ENCODE measurements around the gene NDEL1. TPM values are rescaled to one million over a fixed set of nuclear protein-coding genes. Genes with fewer than 3 reads are reported as not detected.

NDEL1 gene
- total and polyA plus RNA-seq, 8 donors: 14.4 to 28.8 (median 21.0) TPM

DNA sequence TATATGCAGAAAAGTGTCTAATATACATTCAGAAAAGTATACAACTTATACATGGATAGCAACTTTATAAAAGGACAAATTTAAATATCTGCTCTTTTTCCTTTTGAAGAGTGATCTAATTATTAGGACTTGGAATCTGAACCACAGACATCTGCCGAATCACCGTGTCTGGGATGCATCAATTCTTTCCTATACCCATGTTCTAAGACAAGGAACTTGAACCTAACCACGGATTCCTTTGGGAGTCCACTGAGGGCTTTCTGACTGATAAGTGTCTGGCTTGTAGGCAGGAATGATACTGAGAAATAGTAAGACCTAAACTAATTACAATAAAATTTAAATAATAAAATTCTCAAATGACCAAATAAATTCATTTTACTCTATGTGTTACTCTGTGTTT is 54.2 kb downstream of the NDEL1 start:
- TF ChIP-seq, protein P1, sequence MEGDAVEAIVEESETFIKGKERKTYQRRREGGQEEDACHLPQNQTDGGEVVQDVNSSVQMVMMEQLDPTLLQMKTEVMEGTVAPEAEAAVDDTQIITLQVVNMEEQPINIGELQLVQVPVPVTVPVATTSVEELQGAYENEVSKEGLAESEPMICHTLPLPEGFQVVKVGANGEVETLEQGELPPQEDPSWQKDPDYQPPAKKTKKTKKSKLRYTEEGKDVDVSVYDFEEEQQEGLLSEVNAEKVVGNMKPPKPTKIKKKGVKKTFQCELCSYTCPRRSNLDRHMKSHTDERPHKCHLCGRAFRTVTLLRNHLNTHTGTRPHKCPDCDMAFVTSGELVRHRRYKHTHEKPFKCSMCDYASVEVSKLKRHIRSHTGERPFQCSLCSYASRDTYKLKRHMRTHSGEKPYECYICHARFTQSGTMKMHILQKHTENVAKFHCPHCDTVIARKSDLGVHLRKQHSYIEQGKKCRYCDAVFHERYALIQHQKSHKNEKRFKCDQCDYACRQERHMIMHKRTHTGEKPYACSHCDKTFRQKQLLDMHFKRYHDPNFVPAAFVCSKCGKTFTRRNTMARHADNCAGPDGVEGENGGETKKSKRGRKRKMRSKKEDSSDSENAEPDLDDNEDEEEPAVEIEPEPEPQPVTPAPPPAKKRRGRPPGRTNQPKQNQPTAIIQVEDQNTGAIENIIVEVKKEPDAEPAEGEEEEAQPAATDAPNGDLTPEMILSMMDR (IDR thresholded peaks at IDR 0.05): no peak
- no peaks in the 10 kb centered on the region for H3K9me3 ChIP-seq
- peaks cover 0 to 17% (median 0%) of the 10 kb centered on the region in 3 donors for H3K36me3 ChIP-seq
- no peaks in the 10 kb centered on the region for H3K4me1 ChIP-seq
- no peaks in the 10 kb centered on the region for H3K27me3 ChIP-seq
- no peak for DNase-seq
- 91 to 92% methylated on average over 3 of the region's 3 CpGs for WGBS, 2 donors
- H3K27ac ChIP-seq: no peak overlapping the region
- no peak for FAIRE-seq
- intact Hi-C loops (cut with DNase I): no loop called here
- no peak for ATAC-seq
- no peak overlapping the region for H3K4me3 ChIP-seq

DNA sequence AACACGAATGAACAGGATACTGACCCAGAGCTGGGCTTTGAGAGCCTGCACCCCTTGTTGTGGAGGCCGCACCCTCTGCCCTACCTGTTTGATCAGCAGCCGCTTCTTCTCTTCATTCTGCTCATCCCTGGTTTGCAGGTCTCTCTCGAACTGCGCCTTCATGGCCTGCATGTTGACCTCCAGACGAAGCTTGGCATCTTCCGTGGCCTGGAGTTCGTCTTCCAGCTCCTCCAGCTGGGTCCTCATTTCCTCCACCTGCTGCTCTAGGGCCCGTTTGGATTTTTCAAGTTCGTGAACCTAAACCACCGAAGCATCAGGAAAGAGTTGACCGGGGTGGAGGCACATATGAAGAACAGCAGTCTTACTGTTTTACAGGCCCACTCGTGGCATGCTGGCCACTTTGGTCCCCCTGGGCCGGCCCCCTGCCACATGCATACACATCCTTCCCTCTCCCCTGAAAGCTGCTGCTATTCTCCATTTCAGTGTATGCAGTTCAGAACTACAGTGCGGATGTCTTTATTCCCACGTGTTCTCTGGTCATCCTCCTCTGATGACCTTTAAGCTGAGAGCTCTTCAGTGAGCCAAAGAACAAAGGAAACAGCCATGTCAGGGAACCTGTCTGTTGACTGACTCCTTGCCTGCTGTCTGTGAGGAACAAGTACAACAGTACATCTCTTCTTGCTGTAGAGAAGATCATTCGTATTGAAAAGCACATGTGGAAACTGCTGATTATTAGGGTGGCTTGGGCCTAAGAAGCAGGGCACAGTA is 54.8 kb downstream of the NDEL1 start:
- ATAC-seq (no peak), DNase-seq (peak in 1 of 6 donors; percentile 36), FAIRE-seq (no peak)
- intact Hi-C loops (cut with DNase I): no loop called here
- H3K9me3 ChIP-seq: no peaks in the 10 kb centered on the region
- WGBS, 2 donors: 91 to 94% methylated on average over 17 of the region's 17 CpGs
- H3K4me1 ChIP-seq: no peaks in the 10 kb centered on the region
- TF ChIP-seq, protein P1 (IDR thresholded peaks at IDR 0.05): no peak
- peaks cover 0 to 17% (median 0%) of the 10 kb centered on the region in 3 donors for H3K36me3 ChIP-seq
- no peaks in the 10 kb centered on the region for H3K27me3 ChIP-seq
- no peak overlapping the region for H3K4me3 ChIP-seq
- H3K27ac ChIP-seq: no peak overlapping the region

DNA sequence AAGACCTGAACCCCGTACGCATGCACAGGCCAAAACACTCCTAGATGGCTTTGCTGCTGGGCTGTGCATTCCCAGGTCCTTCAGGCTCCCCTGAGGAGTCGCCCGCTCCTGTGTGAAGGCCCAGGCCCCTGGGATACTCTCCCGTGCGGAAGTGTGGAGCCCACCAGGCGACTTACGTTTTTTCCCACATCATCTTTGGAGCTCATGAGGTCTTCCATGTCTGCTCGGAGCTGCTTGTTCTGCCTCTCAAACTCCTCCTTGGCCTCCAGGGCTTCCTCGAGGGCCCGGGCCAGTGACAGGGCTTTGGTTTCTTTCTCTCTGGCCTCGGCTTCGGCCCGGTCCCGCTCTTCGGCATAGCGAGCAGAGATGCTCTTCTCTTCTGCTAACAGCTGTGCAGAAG is 56.4 kb downstream of the NDEL1 start:
- TF ChIP-seq, protein P1 (IDR thresholded peaks at IDR 0.05): no peak
- Histone ChIP-seq H3K27ac (no peak overlapping the region), H3K27me3 (no peaks in the 10 kb centered on the region), H3K4me1 (no peaks in the 10 kb centered on the region), H3K9me3 (no peaks in the 10 kb centered on the region), H3K4me3 (no peak overlapping the region), H3K36me3 (peaks cover 0 to 14% (median 0%) of the 10 kb centered on the region in 3 donors)
- intact Hi-C loops (cut with DNase I): no loop called here
- DNase-seq: no peak
- no peak for FAIRE-seq
- ATAC-seq: no peak
- WGBS, 2 donors: 96 to 97% methylated on average over 17 of the region's 17 CpGs

DNA sequence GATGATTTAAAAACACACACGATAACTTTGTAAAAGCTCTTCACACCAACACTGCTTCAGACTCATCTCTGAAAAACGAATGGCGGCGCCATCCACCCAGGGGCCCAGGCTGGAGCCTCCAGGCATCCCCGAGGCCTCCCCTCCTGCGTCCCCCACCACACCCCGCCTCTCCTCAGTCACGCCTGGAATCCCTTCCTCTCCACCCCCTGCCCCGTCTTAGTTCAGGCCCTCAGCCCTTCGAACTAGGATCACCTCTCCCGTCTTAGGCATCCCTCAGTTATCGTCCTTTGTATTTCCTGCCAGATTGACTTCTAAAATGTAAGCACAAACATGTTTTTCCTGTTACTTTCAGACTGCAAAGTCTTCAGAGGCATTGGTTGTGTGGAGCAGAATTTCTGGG is 58.3 kb downstream of the NDEL1 start:
- intact Hi-C loops (cut with DNase I): no loop called here
- Histone ChIP-seq H3K36me3 (peaks cover 0 to 11% (median 0%) of the 10 kb centered on the region in 3 donors), H3K4me1 (no peaks in the 10 kb centered on the region), H3K4me3 (no peak overlapping the region), H3K27me3 (no peaks in the 10 kb centered on the region), H3K27ac (no peak overlapping the region), H3K9me3 (no peaks in the 10 kb centered on the region)
- FAIRE-seq (no peak), ATAC-seq (no peak), DNase-seq (no peak)
- TF ChIP-seq, protein P1 (IDR thresholded peaks at IDR 0.05): no peak
- 85 to 86% methylated on average over 12 of the region's 12 CpGs for WGBS, 2 donors

DNA sequence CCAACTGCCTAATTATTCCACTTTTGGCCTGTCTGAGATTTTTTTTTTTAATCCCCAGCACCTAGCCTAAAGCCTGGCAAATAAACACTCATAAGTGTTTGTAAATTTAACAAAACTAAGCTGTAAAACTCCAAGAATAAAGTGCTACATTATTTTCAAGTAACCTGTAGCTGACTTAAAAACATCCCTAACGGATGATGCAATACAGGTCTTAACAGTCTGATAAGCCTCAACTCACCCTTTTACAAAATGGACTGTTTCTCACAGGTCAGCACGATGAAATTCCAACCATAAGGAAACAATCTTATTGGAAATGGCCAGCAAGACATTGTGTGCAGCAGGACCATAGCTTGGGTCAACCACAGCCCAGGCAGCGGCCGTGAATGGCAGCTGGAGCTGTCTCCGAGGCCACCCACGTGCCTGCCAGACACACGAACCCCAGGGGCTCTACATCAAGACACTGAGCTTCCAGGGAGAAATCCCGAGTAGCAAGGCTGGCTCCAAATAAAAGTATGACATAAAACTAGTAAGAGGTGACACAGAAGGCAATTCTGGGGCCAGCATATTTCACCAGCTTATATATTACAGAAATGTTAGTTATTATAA is 58.9 kb downstream of the NDEL1 start:
- Histone ChIP-seq H3K4me3 (no peak overlapping the region), H3K27ac (no peak overlapping the region), H3K27me3 (no peaks in the 10 kb centered on the region), H3K4me1 (no peaks in the 10 kb centered on the region), H3K36me3 (peaks cover 0 to 10% (median 0%) of the 10 kb centered on the region in 3 donors), H3K9me3 (no peaks in the 10 kb centered on the region)
- DNase-seq (no peak), FAIRE-seq (no peak), ATAC-seq (no peak)
- TF ChIP-seq, protein P1 (IDR thresholded peaks at IDR 0.05): no peak
- intact Hi-C loops (cut with DNase I): no loop called here
- 88 to 90% methylated on average over 8 of the region's 8 CpGs for WGBS, 2 donors

All from pancreas (tissue), 10 donors.